GM21423 (cell line): Measurements from ENCODE around the gene IL23R.
A peak's percentile ranks its signal among the peaks of the same experiment; 100 is the strongest.

Experiments used
- ATAC-seq: cut with Tn5 transposase; IDR thresholded peaks from one replicate; pipeline ENCODE4 v1.9.1; 2021; ENCODE audit warnings: mild to moderate bottlenecking, moderate library complexity; ENCODE audit not compliant: unreplicated experiment

Gene IL23R

DNA sequence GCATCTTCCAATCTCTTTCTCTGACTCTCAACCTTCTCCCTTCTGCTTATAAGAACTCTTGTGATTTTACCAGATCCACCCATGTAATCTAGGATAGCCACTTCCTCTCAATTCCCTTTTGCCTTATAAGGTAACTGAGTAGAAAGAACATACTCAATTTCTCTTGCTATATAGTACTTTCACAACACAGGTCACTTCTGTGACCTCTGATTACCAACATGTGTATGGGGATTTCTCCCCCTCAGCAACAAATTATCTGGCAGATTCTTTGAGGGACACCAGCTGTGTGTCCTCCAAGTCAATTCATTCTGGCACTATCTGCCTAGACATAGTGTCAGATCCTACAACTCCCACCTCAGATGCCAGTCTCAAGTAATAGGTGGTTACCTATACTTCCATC, 62.5 kb downstream of the IL23R start:
- ATAC-seq, result no peak

DNA sequence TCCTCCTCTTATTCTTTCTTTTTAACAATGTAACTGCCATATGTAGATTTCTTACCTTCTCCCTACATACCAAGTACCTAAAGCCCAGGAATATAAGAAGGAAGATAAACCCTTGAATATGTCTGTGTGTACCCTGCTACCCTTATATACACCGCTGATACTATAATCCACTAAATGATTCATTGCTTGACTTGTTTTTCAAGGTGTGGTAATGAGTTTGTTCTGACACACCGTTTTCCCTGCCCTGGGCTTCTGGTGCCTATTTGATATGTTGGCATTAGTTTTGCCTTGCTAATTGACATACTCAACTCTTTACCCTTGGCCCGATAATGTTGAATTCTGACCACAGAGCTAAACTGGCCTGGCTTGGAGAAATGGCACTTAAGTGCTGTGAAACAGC, 64.3 kb downstream of the IL23R start:
- no peak for ATAC-seq

GRCh38 chr1:67236277-67236676, 70.0 kb downstream of the IL23R start:
- ATAC-seq, result no peak

DNA sequence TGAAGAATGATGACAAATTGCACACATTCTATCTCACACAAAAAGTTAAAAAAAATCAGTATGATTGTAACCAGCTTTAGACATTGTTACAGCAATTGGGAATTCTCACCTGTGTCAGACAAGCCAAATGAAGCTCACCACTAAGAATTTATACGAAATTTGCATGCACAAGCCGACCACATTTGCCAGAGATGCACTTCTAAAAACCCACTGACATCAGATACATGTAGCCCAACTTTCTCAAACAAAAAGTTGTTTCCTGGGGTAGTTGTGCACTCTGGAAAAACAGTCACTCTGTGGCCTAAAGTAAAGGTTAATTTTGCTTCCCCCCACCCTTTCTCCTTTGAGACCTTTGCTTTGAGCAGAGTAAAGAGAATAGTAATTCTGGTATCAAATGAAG, 73.5 kb downstream of the IL23R start:
- ATAC-seq, result no peak

GRCh38 chr1:67241200-67241746, 75.0 kb downstream of the IL23R start:
- ATAC-seq, result no peak

GRCh38 chr1:67242016-67242415, 75.8 kb downstream of the IL23R start:
- ATAC-seq, result no peak

GRCh38 chr1:67250051-67250653, 83.9 kb downstream of the IL23R start:
- ATAC-seq, result no peak

DNA sequence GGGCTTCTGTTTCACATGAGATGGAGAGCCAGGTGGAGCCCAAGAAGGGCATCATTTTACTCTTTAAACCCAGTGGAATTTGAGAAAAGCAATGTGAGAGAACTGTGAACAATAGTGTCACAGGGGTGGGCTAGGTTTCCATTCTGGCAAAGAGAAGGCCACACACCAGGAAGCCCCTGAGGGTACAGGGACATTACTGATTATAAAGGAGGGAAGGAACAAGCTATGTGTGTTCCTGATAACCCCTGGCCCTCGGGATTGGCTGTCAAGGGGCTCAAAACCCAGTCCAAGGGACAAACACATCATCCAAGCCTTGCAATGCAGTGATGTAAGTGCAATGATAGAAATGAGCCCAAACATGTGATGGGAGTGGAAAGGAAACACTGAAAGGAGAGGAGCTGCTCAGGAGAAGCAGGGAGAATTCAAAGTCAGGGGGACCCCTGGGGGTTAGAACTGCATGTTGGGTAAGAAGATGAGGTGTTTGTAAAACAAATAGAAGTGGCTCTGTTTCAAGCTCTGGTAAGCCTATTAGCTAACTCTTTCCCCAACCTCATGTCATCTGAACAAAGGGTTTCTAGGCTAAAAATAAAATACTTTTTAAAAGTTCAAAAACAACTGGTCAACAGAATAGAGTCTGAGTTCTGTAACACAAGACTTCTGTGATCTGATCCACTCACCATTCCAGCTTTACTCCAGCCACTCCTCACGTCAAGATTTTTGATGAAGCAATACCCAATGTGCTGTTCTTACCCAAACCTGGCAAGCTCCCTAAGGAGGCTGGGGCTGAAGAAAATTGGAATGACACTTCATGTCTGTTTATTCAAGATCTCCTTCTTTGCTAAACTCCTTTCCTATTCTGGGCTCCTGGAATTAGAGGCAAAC, 90.3 kb downstream of the IL23R start:
- ATAC-seq, result no peak

GRCh38 chr1:67257173-67257535, 90.9 kb downstream of the IL23R start:
- ATAC-seq, result no peak

GRCh38 chr1:67261680-67262079, 95.4 kb downstream of the IL23R start:
- no peak for ATAC-seq

DNA sequence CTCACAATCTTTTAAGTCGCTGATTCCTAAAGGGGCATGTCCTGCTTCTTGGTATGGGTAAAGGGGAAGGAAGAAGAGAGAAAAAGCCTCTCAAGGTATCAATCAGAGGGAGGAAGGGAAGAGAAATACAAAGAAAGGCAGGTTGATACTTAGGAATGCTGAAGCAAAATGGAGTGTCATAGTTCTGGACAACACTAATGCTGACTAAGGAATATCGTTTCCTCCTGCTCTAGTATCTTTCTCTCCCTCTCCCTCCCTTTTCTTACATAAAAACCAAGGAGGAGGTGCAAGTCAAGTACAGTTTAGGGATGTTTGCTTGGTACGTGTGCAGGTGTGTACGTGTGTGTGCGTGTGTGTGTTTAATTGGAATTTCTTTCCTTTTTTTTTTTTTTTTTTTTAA, 96.5 kb downstream of the IL23R start:
- ATAC-seq, result no peak

GRCh38 chr1:67264152-67264551, 97.9 kb downstream of the IL23R start:
- no peak for ATAC-seq

- peak; percentile 67 for ATAC-seq
Observed at GRCh38 chr1:67264899-67265298, 98.6 kb downstream of the IL23R start.

DNA sequence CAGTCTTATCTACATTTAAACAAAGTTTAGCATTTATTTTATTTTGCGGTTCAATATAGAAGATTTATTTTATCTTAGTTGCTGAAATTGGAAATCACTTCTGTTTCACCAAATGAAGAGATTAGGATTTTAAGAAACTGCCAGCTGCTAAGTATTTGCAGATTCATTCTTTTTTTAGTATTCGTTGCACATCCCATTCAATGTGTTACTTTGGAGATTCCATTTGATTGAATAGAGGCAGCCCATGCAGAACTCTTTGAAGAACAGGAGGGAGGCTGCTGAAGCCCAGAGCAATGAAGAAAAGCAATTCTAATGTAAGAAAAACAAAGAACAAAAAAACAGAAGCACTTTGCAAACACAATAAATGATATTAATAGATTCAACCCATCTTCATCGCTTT, 102.8 kb downstream of the IL23R start:
- no peak for ATAC-seq

GRCh38 chr1:67270541-67270940, 104.3 kb downstream of the IL23R start:
- no peak for ATAC-seq

DNA sequence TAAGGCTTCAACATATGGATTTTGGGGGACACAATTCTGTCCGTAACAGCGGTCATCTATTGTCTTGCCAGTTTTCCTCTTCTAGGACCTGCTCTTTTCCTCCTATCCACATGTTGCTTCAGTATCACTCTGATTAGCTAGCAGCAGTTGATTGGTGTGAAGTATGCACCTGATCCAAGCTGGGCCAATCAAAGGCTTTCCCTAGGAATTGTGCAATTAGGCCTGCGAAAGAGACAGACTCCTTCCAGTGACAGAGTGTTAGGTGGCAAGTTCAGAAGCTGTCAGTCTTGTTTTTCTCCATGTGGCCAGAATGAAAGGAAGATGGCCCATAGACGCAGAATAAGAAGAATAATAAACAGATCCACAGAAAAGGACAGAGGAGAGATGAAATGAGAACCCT, 107.3 kb downstream of the IL23R start:
- no peak for ATAC-seq

GRCh38 chr1:67274623-67275325, 108.5 kb downstream of the IL23R start:
- no peak for ATAC-seq

- no peak for ATAC-seq
Observed at GRCh38 chr1:67280696-67281095, 114.4 kb downstream of the IL23R start.

DNA sequence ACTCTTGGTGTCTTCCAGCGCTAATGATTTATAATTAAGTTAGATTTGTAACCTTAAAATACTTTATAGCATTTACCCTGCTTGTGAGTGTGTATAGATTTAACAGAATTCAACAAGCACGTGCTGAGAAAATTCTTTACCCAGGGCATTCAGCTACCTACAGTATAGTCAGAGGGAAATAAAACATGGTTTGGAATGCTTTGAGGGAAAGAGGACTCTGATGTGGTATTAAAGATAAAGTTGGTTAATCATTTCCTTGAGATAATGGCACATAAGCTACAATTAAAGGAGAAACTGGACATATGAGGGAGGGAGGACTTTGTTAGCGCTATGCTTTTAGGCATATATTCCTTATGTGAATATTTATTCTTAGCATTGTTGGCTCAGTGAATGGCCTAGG, 115.0 kb downstream of the IL23R start:
- no peak for ATAC-seq

- ATAC-seq, result peak; percentile 97
Observed at GRCh38 chr1:67285780-67286488, 119.7 kb downstream of the IL23R start.

DNA sequence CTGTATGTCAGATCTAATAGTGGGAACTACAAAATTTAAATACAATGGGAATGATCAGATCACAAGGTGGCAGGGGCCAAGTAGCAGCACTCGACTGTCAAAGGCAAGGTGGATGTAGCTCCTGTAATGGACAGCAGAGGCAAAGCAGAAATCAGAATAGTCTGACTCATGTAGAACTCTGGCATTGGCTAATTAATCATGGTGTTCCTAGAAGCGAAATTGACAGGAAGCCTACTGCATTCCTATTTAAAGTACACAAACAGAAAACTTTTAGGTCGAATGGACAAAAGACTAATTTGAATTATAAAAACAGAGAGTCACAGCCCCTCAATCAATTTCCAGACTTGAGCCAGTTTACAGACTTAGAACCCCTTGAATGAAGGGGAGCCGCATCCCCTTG, 124.0 kb downstream of the IL23R start:
- ATAC-seq, result no peak
